Amniotic stem cell (primary cell): Measurements from ENCODE around the gene NUP37.

Source experiments
- DNase-seq: peaks from one replicate; lab custom pipeline; 2025; lab: John Stamatoyannopoulos, UW

NUP37 gene

GRCh38 chr12:102026728-102027127 lies 93.2 kb downstream of the NUP37 start:
- DNase-seq: no peak

GRCh38 chr12:102024765-102025164 lies 95.1 kb downstream of the NUP37 start:
- no peak for DNase-seq

GRCh38 chr12:102023343-102023930 lies 96.5 kb downstream of the NUP37 start:
- no peak for DNase-seq
